ENCODE results near the gene SMIM45.
A peak's percentile ranks its signal among the peaks of the same experiment; 100 is the strongest.

Gene SMIM45

DNA sequence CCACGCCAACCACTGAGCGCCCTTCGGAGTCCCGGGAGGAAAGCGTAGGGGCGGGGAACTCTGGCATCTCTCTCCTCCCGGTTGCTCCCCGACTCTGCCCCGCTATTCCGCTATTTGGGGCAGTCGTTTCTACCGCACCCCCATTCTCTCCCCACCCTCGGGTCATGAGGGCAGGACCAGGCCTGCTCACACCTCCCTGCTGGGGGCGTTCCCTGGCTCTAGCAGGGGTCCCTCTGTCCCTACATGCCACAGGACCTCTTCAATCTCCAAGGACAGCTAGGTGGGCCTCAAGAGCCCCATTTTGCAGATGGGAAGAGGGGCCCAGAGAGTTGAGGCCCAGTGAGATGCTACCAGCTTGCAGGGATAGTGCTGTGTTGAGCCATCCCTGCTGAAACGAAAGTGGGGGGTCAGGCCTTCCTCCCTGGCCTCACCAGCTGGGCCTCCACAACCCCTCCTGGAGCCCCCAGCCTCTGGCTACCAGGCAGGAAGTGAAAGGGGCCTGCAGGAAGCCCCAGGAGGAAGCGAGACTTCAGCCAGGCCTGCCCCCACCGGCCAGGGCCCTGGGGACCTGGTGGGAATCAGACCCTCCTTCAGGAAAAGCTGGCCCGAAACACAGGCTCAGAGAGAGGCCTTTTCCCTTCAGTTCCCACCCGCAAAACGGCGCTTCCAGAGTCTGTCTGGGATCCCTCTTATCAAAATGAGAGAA, 31.5 kb upstream of the SMIM45 start:
- no peak for TF ChIP-seq CTCF (IDR thresholded peaks at IDR 0.05; ENCODE audit: unreplicated experiment)
- Mint-ChIP-seq H3K27me3 (ENCODE audit: unreplicated experiment) (peaks cover 15% of the 10 kb centered on the region), H3K27ac (ENCODE audit: unreplicated experiment) (peak overlapping the region; percentile 61), H3K4me1 (ENCODE audit: unreplicated experiment) (peaks cover 32% of the 10 kb centered on the region), H3K36me3 (ENCODE audit: low read depth, unreplicated experiment) (no peaks in the 10 kb centered on the region), H3K4me3 (ENCODE audit: unreplicated experiment) (no peak overlapping the region), H3K9me3 (ENCODE audit: unreplicated experiment) (no peaks in the 10 kb centered on the region)
- peak; percentile 37 for DNase-seq (ENCODE audit: low spot score)

- Mint-ChIP-seq H3K9me3 (ENCODE audit: unreplicated experiment) (no peaks in the 10 kb centered on the region), H3K4me1 (ENCODE audit: unreplicated experiment) (peaks cover 18% of the 10 kb centered on the region), H3K27me3 (ENCODE audit: unreplicated experiment) (peaks cover 8% of the 10 kb centered on the region), H3K36me3 (ENCODE audit: low read depth, unreplicated experiment) (no peaks in the 10 kb centered on the region), H3K27ac (ENCODE audit: unreplicated experiment) (no peak overlapping the region), H3K4me3 (ENCODE audit: unreplicated experiment) (no peak overlapping the region)
- no peak for TF ChIP-seq CTCF (IDR thresholded peaks at IDR 0.05; ENCODE audit: unreplicated experiment)
- no peak for DNase-seq (ENCODE audit: low spot score)
Observed at GRCh38 chr22:41922328-41922727, 29.6 kb upstream of the SMIM45 start.

DNA sequence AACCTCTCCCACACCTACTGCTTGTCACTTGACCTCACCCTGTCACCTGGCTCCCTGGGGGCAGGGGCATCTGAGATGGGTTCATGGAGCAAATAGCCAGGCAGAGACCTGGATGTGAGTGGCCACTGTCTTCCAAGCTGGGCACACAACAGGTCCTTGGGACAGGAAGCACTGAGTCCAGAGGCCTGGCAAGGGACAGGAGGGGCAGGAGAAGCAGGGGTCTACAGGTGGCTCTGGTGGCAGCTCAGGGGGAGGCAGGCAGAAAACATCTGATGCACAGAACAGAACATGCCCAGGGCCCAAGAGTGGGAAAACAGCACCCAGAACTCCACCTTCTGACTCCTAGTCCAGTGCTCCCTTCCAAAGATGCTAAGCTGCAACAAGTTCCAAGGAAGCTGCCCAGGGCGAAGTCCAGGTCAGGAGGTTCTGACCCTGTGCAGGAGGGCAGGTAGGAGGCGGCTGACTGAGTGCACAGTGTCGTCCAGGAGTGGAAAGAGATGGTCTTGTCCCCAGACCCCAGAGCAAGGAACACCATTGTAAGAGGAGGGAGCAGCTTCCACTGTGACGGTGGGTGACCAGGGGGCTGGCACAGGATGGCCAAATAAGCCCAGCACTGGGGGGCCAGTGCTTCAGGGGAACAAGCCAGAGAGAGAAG, 28.9 kb upstream of the SMIM45 start:
- H3K4me1 Mint-ChIP-seq (ENCODE audit: unreplicated experiment): peaks cover 14% of the 10 kb centered on the region
- no peak overlapping the region for H3K27ac Mint-ChIP-seq (ENCODE audit: unreplicated experiment)
- DNase-seq (ENCODE audit: low spot score): no peak
- TF ChIP-seq CTCF (IDR thresholded peaks at IDR 0.05; ENCODE audit: unreplicated experiment): no peak
- peaks cover 11% of the 10 kb centered on the region for H3K27me3 Mint-ChIP-seq (ENCODE audit: unreplicated experiment)
- H3K9me3 Mint-ChIP-seq (ENCODE audit: unreplicated experiment): no peaks in the 10 kb centered on the region
- H3K36me3 Mint-ChIP-seq (ENCODE audit: low read depth, unreplicated experiment): no peaks in the 10 kb centered on the region
- no peak overlapping the region for H3K4me3 Mint-ChIP-seq (ENCODE audit: unreplicated experiment)

DNA sequence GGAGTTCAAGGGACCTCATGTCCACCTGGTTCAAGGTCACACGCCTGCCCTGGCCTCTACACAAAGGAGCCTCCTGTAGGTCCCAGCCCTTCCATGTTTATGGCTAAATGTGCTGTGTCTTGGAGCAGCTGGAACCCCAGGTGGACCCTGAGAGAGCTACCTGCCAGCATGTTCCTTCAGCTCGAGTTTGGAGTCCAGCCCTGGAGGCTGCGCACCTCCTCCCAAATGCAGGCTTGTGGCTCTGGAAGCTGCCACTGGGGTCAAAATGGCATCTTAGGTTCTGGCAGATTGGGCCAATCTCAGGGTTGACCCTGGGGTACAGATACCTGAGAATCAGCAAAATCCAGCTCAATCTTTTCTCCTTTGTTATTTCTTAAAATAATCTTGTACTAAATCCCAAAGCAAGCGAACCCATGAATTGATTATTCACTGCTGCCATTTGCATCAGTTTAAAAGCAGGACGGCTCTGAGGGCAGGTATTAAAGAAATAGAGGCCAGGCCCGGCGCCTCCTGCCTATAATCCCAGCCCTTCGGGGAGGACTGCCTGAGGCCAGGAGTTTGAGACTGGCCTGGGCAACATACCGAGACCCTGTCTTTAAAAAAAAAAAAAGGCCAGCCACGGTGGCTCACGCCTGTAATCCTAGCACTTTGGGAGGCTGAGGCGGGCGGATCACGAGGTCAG, 28.2 kb upstream of the SMIM45 start:
- Mint-ChIP-seq H3K4me3 (ENCODE audit: unreplicated experiment) (no peak overlapping the region), H3K4me1 (ENCODE audit: unreplicated experiment) (peaks cover 12% of the 10 kb centered on the region), H3K27me3 (ENCODE audit: unreplicated experiment) (peaks cover 11% of the 10 kb centered on the region), H3K36me3 (ENCODE audit: low read depth, unreplicated experiment) (no peaks in the 10 kb centered on the region), H3K9me3 (ENCODE audit: unreplicated experiment) (no peaks in the 10 kb centered on the region), H3K27ac (ENCODE audit: unreplicated experiment) (no peak overlapping the region)
- TF ChIP-seq CTCF (IDR thresholded peaks at IDR 0.05; ENCODE audit: unreplicated experiment): no peak
- DNase-seq (ENCODE audit: low spot score): no peak
